OCI-LY7 (cell line): ENCODE results near the gene ARID5B. TPM values are rescaled to one million over a fixed set of nuclear protein-coding genes. Genes with fewer than 3 reads are reported as not detected.

Experiments used
- BruUV-seq: library from RNA; stranded (reverse); fragments of 400-500 nt; replicated peaks from 2 replicates; lab custom pipeline; 2021; lab: Mats Ljungman, UMichigan
- CTCF ChIA-PET: fragments of 300-600 bp; sonication (Branson Sonifier 250); formaldehyde crosslinking; loops from one replicate; lab custom pipeline; 2022; ENCODE audit warnings: antibody characterized with exemption; ENCODE audit not compliant: unreplicated experiment; lab: Charles Lee
- POLR2A ChIA-PET: fragments of 300-600 bp; sonication (Branson Sonifier 250); formaldehyde crosslinking; loops from one replicate; lab custom pipeline; 2022; ENCODE audit warnings: antibody characterized with exemption; lab: Charles Lee
- DNase-seq: peaks from one replicate; pipeline ENCODE4 v3.0.0-alpha.2; 2015; ENCODE audit warnings: low spot score
- H2AFZ ChIP-seq: fragments of 200-600 bp; sonication (generic), shearing (Covaris generic); 2 replicates; pipeline ENCODE4 v1.6.1; 2014; ENCODE audit warnings: mild to moderate bottlenecking, antibody characterized with exemption, low read length, moderate library complexity
- H3K27ac ChIP-seq: fragments of 200-600 bp; sonication (generic); 2 replicates; pipeline ENCODE4 v1.5.1; 2014; ENCODE audit warnings: mixed run types, low read depth, mild to moderate bottlenecking, moderate library complexity, low read length, inconsistent platforms; ENCODE audit not compliant: poor library complexity, severe bottlenecking
- H3K36me3 ChIP-seq: fragments of 200-600 bp; sonication (generic); 2 replicates; pipeline ENCODE4 v1.6.1; 2014; ENCODE audit warnings: mild to moderate bottlenecking, antibody characterized with exemption, low read length, moderate library complexity, mixed read lengths; ENCODE audit not compliant: insufficient read depth
- H3K4me1 ChIP-seq: fragments of 200-600 bp; sonication (generic); 2 replicates; pipeline ENCODE4 v1.5.1; 2014; ENCODE audit warnings: mild to moderate bottlenecking, low read length; ENCODE audit not compliant: insufficient read depth, poor library complexity, severe bottlenecking
- H3K4me2 ChIP-seq: fragments of 200-600 bp; sonication (generic); 2 replicates; pipeline ENCODE4 v1.6.1; 2014; ENCODE audit warnings: mild to moderate bottlenecking, low read length
- H3K4me3 ChIP-seq: fragments of 200-600 bp; sonication (generic); 2 replicates; pipeline ENCODE4 v1.5.1; 2014; ENCODE audit warnings: mild to moderate bottlenecking, low read depth, low read length; ENCODE audit not compliant: poor library complexity, severe bottlenecking
- H3K79me2 ChIP-seq: fragments of 200-600 bp; sonication (generic); 2 replicates; pipeline ENCODE4 v1.6.1; 2016; ENCODE audit warnings: low read depth, mild to moderate bottlenecking, low read length, moderate library complexity, mixed read lengths; ENCODE audit not compliant: insufficient read depth
- H3K9me2 ChIP-seq: fragments of 200-600 bp; sonication (generic); 2 replicates; pipeline ENCODE4 v1.6.1; 2016; ENCODE audit warnings: mild to moderate bottlenecking, low read length, mixed read lengths; ENCODE audit not compliant: insufficient read depth
- H3K9me3 ChIP-seq: fragments of 200-600 bp; sonication (generic); 2 replicates; pipeline ENCODE4 v1.6.1; 2014; ENCODE audit warnings: mild to moderate bottlenecking, mixed run types, low read length, mixed read lengths
- H4K20me1 ChIP-seq: fragments of 200-600 bp; sonication (generic); 2 replicates; pipeline ENCODE4 v1.6.1; 2014; ENCODE audit warnings: mild to moderate bottlenecking, antibody characterized with exemption, low read length, moderate library complexity, mixed read lengths; ENCODE audit not compliant: insufficient read depth
- EZH2phosphoT487 ChIP-seq: fragments of 200-600 bp; sonication (generic); IDR thresholded peaks from 2 replicates; pipeline ENCODE4 v1.6.1; 2018; ENCODE audit warnings: low read depth, borderline replicate concordance, mild to moderate bottlenecking, mixed run types, antibody characterized with exemption, low read length, moderate library complexity, mixed read lengths
- intact Hi-C: fragments of 100-400 bp; cut with micrococcal nuclease; formaldehyde crosslinking; loops from one replicate; pipeline ENCODE4 v1.10.0; 2022; ENCODE audit not compliant: unreplicated experiment
- total RNA-seq, 2 experiments: library from RNA; depleted of rRNA in 1 of 2; stranded (reverse); fragments of >200 nt in 1 of 2; shearing (Covaris generic) in 1 of 2; gene quantifications; 2 replicates each; pipeline ENCODE4 v1.2.3, GENCODE V29; 2014 to 2022
- TF ChIP-seq, protein P1 (sequence below): fragments of 200-600 bp; sonication (generic); conservative IDR thresholded peaks from 2 replicates; pipeline ENCODE4 v1.5.1; 2014; ENCODE audit warnings: mild to moderate bottlenecking, antibody characterized with exemption, low read length, moderate library complexity, mixed read lengths

Gene ARID5B
- total RNA-seq, 2 experiments from 2014 or later, result 38.0 to 56.7 TPM

DNA sequence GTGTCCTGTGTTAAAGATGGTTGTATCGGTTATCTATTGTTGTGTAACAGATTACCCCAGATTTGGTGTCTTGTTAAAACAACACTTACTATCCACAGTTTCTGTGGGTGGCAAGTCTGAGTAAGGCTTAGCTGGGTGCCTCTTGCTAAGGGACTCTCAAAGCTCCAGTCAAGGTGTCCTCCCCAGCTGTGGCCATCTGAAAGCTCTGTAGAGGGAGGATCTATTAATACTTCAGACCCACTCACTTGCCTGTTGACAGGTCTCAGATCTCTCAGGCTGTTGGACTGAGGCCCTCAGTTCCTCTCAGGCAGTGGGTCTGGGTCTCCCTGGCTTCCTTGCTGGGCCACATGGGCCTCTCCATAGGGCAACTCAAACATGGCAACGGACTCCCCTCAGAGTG, 19.6 kb downstream of the ARID5B start:
- DNase-seq, result no peak
- Histone ChIP-seq H4K20me1 (0 out of 2 replicates have a peak, but pooled peaks cover 5% of the 10 kb centered on the region), H3K4me1 (peaks cover 3% of the 10 kb centered on the region), H3K9me2 (no peaks in the 10 kb centered on the region), H3K4me3 (no peak overlapping the region), H3K27ac (no peak overlapping the region), H3K79me2 (peaks cover 61% of the 10 kb centered on the region), H3K4me2 (no peak overlapping the region), H3K36me3 (peaks cover 88% of the 10 kb centered on the region), H3K9me3 (no peaks in the 10 kb centered on the region; the same call in 1 of the 2 replicates), H2AFZ (no peak overlapping the region)
- TF ChIP-seq, protein P1, sequence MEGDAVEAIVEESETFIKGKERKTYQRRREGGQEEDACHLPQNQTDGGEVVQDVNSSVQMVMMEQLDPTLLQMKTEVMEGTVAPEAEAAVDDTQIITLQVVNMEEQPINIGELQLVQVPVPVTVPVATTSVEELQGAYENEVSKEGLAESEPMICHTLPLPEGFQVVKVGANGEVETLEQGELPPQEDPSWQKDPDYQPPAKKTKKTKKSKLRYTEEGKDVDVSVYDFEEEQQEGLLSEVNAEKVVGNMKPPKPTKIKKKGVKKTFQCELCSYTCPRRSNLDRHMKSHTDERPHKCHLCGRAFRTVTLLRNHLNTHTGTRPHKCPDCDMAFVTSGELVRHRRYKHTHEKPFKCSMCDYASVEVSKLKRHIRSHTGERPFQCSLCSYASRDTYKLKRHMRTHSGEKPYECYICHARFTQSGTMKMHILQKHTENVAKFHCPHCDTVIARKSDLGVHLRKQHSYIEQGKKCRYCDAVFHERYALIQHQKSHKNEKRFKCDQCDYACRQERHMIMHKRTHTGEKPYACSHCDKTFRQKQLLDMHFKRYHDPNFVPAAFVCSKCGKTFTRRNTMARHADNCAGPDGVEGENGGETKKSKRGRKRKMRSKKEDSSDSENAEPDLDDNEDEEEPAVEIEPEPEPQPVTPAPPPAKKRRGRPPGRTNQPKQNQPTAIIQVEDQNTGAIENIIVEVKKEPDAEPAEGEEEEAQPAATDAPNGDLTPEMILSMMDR, result no peak
- TF ChIP-seq EZH2phosphoT487, result no peak
- ChIA-PET POLR2A (interaction anchor here (1.1 kb wide), 1 partner anchor 13 kb away, joined by 5 read pairs; no protein-coding TSS in a partner anchor), CTCF (no interaction called here)
- intact Hi-C loops, result no loop called here
- BruUV-seq, result no TSS peak

DNA sequence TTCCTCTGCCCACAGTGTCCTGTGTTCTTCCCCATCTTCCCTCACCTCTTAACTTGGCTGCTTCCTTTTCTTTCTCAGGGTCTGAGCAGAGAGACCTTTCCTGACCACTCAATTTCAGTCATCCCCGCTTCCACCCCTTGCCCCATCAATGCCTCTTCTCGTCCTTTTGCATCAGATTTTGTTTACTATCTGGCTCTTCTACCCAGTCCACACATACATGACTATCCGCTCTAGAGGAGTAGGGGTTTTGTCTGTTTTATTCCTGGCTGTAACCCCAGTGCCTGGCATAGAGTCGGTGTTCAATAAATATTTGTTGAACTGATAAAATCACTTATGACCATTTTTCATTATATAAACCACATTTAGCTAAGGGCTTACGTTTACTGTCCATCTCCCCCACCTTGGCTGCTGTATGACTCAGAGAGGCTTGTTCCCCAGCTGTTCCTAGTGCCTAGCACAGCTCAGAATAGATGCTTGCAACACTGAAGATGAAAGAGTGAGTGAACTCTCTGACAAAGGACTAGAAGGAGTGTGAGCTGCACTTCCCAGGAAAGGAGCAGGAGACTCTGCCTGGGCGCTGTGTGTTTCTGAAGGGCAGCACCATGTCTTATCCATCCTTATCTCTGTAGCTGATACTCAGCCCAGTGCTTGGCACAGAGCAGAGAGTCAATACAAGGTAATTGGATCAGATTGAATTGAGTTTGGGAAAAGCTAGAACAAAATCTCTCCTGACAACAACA, 21.9 kb downstream of the ARID5B start:
- Histone ChIP-seq H4K20me1 (0 out of 2 replicates have a peak, but pooled peaks cover 5% of the 10 kb centered on the region), H2AFZ (no peak overlapping the region), H3K36me3 (peaks cover 87% of the 10 kb centered on the region), H3K4me1 (no peaks in the 10 kb centered on the region), H3K9me2 (no peaks in the 10 kb centered on the region), H3K27ac (no peak overlapping the region), H3K9me3 (no peaks in the 10 kb centered on the region; the same call in 1 of the 2 replicates), H3K4me2 (no peak overlapping the region), H3K79me2 (peaks cover 39% of the 10 kb centered on the region; the same call in 1 of the 2 replicates), H3K4me3 (no peak overlapping the region)
- no TSS peak for BruUV-seq
- TF ChIP-seq, protein P1, result no peak
- no peak for TF ChIP-seq EZH2phosphoT487
- ChIA-PET POLR2A (interaction anchor here (1.0 to 2.2 kb wide), 5 partner anchors 11 to 17 kb away, joined by 3 to 9 read pairs (median 4); no protein-coding TSS in a partner anchor), CTCF (no interaction called here)
- intact Hi-C loops, result no loop called here
- no peak for DNase-seq

DNA sequence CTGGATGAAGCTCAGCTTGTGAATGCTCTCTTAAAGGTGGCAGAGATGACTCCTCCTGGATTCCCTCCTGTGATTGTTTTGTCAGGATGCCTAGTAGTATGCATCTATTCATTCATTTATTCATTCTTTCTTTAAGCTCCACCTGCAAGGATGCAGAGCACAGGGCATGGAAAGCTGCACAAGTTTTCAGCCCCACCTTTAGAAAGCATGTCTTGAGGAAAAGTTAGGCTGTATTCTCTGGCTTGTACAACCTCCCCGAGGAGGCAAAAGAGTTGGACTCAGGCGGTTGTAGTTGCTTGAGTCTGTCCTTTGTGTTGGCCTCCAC, 22.4 kb downstream of the ARID5B start:
- Histone ChIP-seq H3K4me3 (no peak overlapping the region), H3K79me2 (peaks cover 38% of the 10 kb centered on the region; the same call in 1 of the 2 replicates), H3K9me3 (no peaks in the 10 kb centered on the region), H3K4me1 (no peaks in the 10 kb centered on the region), H3K4me2 (no peak overlapping the region), H4K20me1 (0 out of 2 replicates have a peak, but pooled peaks cover 5% of the 10 kb centered on the region), H3K27ac (no peak overlapping the region), H3K36me3 (peaks cover 88% of the 10 kb centered on the region), H3K9me2 (no peaks in the 10 kb centered on the region), H2AFZ (no peak overlapping the region)
- ChIA-PET POLR2A (interaction anchor here (1.0 to 2.2 kb wide), 7 partner anchors 10 to 102 kb away, joined by 3 to 9 read pairs (median 4); no protein-coding TSS in a partner anchor), CTCF (no interaction called here)
- no TSS peak for BruUV-seq
- no peak for DNase-seq
- intact Hi-C loops, result no loop called here
- TF ChIP-seq EZH2phosphoT487, result no peak
- TF ChIP-seq, protein P1, result no peak
